Endothelial cell of umbilical vein (primary cell): ENCODE measurements around the gene ETNK1.

ENCODE experiments used
- CTCF ChIP-seq, 2 donors: IDR thresholded peaks; 1 replicate in 1 of 2; 2 replicates in 1 of 2; pipeline ENCODE4 v1.5.1; 2011; ENCODE audit warnings: low read length in 2 of 2, mild to moderate bottlenecking in 2 of 2, moderate library complexity in 2 of 2, control low read depth in 1 of 2, inconsistent platforms in 1 of 2, low read depth in 1 of 2; ENCODE audit not compliant: insufficient read depth in 1 of 2; ENCODE audit errors: extremely low read depth in 1 of 2
- EZH2 ChIP-seq: IDR thresholded peaks from 2 replicates; pipeline ENCODE4 v1.6.1; 2012; ENCODE audit warnings: borderline replicate concordance, low read depth, mild to moderate bottlenecking, moderate library complexity, low read length, inconsistent platforms; ENCODE audit not compliant: severe bottlenecking
- POLR2A ChIP-seq: IDR thresholded peaks from 2 replicates; pipeline ENCODE4 v1.6.1; 2012; ENCODE audit warnings: low read depth, mild to moderate bottlenecking, control low read depth, low read length
- POLR2AphosphoS5 ChIP-seq: IDR thresholded peaks from 2 replicates; pipeline ENCODE4 v1.6.1; 2012; ENCODE audit warnings: low read depth, mild to moderate bottlenecking, control low read depth, low read length, moderate library complexity; ENCODE audit not compliant: insufficient read depth

GRCh38 chr12:22627371-22627770 lies 2.4 kb downstream of the ETNK1 start:
- TF ChIP-seq CTCF (IDR thresholded peaks at IDR 0.05; ENCODE audit: extremely low read depth in 1 of 2, insufficient read depth in 1 of 2, low read depth in 1 of 2, low read length in 2 of 2) (no peak), POLR2AphosphoS5 (no peak), EZH2 (no peak), POLR2A (no peak)
